ENCODE results near the gene RNPEPL1.
"Not testable (repeated sequence)": the region's sequence is repeated elsewhere in the genome, so short reads cannot be mapped to it uniquely, and the experiment has no call there.

- not testable (repeated sequence) for TF ChIP-seq CTCF (IDR thresholded peaks at IDR 0.05; ENCODE audit: insufficient read depth, low read length); GABPA (IDR thresholded peaks at IDR 0.05; ENCODE audit: low read depth)
These were observed 5.1 kb upstream of the RNPEPL1 start for GRCh38 chr2:240563231-240563630.

Data from HL-60 (cell line).